GM23338 (cell line): ENCODE results near the gene C11orf21.

Source experiments
- CREB1 ChIP-seq: fragments of 250-450 bp; sonication (Bioruptor Pico); IDR thresholded peaks from 2 replicates; pipeline ENCODE4 v1.5.0; 2020; ENCODE audit warnings: low read depth, mild to moderate bottlenecking, moderate library complexity
- CTCF ChIP-seq, 2 experiments: fragments of 200-600 bp in 1 of 2; sonication (generic) in 1 of 2; conservative IDR thresholded peaks; 2 replicates each; pipeline versions ENCODE4 v1.5.1 to v1.6.1; 2016 to 2017; ENCODE audit warnings: antibody characterized with exemption in 2 of 2, low read depth in 2 of 2, mild to moderate bottlenecking in 2 of 2, moderate library complexity in 1 of 2
- EZH2 ChIP-seq: fragments of 200-600 bp; sonication (generic); IDR thresholded peaks from one replicate; pipeline ENCODE4 v1.8.0; 2017; ENCODE audit warnings: antibody characterized with exemption, mild to moderate bottlenecking, low read depth; ENCODE audit not compliant: unreplicated experiment
- EZH2phosphoT487 ChIP-seq: fragments of 200-600 bp; sonication (generic); IDR thresholded peaks from one replicate; pipeline ENCODE4 v1.8.1; 2018; ENCODE audit warnings: antibody characterized with exemption; ENCODE audit not compliant: unreplicated experiment
- JUNB ChIP-seq: IDR thresholded peaks from one replicate; pipeline ENCODE4 v1.6.1; 2016; ENCODE audit warnings: antibody characterized with exemption; ENCODE audit not compliant: unreplicated experiment
- NANOG ChIP-seq: IDR thresholded peaks from 2 replicates; pipeline ENCODE4 v1.6.1; 2016; ENCODE audit warnings: antibody characterized with exemption, borderline replicate concordance
- POLR2AphosphoS5 ChIP-seq: IDR thresholded peaks from 2 replicates; pipeline ENCODE4 v1.6.1; 2016; ENCODE audit warnings: antibody characterized with exemption, low read depth
- STAT1 ChIP-seq: IDR thresholded peaks from one replicate; pipeline ENCODE4 v1.6.1; 2016; ENCODE audit warnings: antibody characterized with exemption; ENCODE audit not compliant: unreplicated experiment
- ZNF114 ChIP-seq: fragments of 250-450 bp; sonication (Bioruptor Pico); IDR thresholded peaks from 2 replicates; pipeline ENCODE4 v1.5.0; 2020; ENCODE audit warnings: mild to moderate bottlenecking, moderate library complexity
- ZNF331 ChIP-seq: fragments of 250-450 bp; sonication (Bioruptor Pico); IDR thresholded peaks from 2 replicates; pipeline ENCODE4 v1.5.0; 2020; ENCODE audit warnings: low read depth, mild to moderate bottlenecking, moderate library complexity
- TF ChIP-seq, protein P1 (sequence below): IDR thresholded peaks from one replicate; pipeline ENCODE4 v1.6.1; 2018; ENCODE audit warnings: antibody characterized with exemption; ENCODE audit not compliant: unreplicated experiment
- TF ChIP-seq, protein P2 (sequence below): fragments of 250-450 bp; sonication (Bioruptor Pico); IDR thresholded peaks from 2 replicates; pipeline ENCODE4 v1.5.0; 2020; ENCODE audit warnings: mild to moderate bottlenecking, moderate library complexity
- TF ChIP-seq, protein P3 (sequence below): IDR thresholded peaks from 2 replicates; pipeline ENCODE4 v1.6.1; 2016; ENCODE audit warnings: antibody characterized with exemption

GRCh38 chr11:2346014-2346413 lies 44.3 kb upstream of the C11orf21 start:
- TF ChIP-seq CTCF (conservative IDR thresholded peaks at IDR 0.05; ENCODE audit: low read depth in 2 of 2) (no peak), EZH2 (no peak), JUNB (no peak), POLR2AphosphoS5 (no peak), EZH2phosphoT487 (no peak), STAT1 (no peak), ZNF331 (CRISPR knock-in tag) (no peak), CREB1 (no peak), NANOG (no peak), ZNF114 (CRISPR knock-in tag) (no peak)
- TF ChIP-seq, protein P1, sequence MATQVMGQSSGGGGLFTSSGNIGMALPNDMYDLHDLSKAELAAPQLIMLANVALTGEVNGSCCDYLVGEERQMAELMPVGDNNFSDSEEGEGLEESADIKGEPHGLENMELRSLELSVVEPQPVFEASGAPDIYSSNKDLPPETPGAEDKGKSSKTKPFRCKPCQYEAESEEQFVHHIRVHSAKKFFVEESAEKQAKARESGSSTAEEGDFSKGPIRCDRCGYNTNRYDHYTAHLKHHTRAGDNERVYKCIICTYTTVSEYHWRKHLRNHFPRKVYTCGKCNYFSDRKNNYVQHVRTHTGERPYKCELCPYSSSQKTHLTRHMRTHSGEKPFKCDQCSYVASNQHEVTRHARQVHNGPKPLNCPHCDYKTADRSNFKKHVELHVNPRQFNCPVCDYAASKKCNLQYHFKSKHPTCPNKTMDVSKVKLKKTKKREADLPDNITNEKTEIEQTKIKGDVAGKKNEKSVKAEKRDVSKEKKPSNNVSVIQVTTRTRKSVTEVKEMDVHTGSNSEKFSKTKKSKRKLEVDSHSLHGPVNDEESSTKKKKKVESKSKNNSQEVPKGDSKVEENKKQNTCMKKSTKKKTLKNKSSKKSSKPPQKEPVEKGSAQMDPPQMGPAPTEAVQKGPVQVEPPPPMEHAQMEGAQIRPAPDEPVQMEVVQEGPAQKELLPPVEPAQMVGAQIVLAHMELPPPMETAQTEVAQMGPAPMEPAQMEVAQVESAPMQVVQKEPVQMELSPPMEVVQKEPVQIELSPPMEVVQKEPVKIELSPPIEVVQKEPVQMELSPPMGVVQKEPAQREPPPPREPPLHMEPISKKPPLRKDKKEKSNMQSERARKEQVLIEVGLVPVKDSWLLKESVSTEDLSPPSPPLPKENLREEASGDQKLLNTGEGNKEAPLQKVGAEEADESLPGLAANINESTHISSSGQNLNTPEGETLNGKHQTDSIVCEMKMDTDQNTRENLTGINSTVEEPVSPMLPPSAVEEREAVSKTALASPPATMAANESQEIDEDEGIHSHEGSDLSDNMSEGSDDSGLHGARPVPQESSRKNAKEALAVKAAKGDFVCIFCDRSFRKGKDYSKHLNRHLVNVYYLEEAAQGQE: no peak
- TF ChIP-seq, protein P2, sequence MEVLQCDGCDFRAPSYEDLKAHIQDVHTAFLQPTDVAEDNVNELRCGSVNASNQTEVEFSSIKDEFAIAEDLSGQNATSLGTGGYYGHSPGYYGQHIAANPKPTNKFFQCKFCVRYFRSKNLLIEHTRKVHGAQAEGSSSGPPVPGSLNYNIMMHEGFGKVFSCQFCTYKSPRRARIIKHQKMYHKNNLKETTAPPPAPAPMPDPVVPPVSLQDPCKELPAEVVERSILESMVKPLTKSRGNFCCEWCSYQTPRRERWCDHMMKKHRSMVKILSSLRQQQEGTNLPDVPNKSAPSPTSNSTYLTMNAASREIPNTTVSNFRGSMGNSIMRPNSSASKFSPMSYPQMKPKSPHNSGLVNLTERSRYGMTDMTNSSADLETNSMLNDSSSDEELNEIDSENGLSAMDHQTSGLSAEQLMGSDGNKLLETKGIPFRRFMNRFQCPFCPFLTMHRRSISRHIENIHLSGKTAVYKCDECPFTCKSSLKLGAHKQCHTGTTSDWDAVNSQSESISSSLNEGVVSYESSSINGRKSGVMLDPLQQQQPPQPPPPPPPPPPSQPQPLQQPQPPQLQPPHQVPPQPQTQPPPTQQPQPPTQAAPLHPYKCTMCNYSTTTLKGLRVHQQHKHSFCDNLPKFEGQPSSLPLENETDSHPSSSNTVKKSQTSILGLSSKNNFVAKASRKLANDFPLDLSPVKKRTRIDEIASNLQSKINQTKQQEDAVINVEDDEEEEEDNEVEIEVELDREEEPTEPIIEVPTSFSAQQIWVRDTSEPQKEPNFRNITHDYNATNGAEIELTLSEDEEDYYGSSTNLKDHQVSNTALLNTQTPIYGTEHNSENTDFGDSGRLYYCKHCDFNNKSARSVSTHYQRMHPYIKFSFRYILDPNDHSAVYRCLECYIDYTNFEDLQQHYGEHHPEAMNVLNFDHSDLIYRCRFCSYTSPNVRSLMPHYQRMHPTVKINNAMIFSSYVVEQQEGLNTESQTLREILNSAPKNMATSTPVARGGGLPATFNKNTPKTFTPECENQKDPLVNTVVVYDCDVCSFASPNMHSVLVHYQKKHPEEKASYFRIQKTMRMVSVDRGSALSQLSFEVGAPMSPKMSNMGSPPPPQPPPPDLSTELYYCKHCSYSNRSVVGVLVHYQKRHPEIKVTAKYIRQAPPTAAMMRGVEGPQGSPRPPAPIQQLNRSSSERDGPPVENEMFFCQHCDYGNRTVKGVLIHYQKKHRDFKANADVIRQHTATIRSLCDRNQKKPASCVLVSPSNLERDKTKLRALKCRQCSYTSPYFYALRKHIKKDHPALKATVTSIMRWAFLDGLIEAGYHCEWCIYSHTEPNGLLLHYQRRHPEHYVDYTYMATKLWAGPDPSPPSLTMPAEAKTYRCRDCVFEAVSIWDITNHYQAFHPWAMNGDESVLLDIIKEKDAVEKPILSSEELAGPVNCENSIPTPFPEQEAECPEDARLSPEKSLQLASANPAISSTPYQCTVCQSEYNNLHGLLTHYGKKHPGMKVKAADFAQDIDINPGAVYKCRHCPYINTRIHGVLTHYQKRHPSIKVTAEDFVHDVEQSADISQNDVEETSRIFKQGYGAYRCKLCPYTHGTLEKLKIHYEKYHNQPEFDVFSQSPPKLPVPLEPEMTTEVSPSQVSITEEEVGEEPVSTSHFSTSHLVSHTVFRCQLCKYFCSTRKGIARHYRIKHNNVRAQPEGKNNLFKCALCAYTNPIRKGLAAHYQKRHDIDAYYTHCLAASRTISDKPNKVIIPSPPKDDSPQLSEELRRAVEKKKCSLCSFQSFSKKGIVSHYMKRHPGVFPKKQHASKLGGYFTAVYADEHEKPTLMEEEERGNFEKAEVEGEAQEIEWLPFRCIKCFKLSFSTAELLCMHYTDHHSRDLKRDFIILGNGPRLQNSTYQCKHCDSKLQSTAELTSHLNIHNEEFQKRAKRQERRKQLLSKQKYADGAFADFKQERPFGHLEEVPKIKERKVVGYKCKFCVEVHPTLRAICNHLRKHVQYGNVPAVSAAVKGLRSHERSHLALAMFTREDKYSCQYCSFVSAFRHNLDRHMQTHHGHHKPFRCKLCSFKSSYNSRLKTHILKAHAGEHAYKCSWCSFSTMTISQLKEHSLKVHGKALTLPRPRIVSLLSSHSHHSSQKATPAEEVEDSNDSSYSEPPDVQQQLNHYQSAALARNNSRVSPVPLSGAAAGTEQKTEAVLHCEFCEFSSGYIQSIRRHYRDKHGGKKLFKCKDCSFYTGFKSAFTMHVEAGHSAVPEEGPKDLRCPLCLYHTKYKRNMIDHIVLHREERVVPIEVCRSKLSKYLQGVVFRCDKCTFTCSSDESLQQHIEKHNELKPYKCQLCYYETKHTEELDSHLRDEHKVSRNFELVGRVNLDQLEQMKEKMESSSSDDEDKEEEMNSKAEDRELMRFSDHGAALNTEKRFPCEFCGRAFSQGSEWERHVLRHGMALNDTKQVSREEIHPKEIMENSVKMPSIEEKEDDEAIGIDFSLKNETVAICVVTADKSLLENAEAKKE (CRISPR knock-in tag): no peak
- TF ChIP-seq, protein P3, sequence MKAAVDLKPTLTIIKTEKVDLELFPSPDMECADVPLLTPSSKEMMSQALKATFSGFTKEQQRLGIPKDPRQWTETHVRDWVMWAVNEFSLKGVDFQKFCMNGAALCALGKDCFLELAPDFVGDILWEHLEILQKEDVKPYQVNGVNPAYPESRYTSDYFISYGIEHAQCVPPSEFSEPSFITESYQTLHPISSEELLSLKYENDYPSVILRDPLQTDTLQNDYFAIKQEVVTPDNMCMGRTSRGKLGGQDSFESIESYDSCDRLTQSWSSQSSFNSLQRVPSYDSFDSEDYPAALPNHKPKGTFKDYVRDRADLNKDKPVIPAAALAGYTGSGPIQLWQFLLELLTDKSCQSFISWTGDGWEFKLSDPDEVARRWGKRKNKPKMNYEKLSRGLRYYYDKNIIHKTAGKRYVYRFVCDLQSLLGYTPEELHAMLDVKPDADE: no peak
